Measurements from ENCODE around the gene EMCN.
A peak's percentile ranks its signal among the peaks of the same experiment; 100 is the strongest.
"Not testable (repeated sequence)": the region's sequence is repeated elsewhere in the genome, so short reads cannot be mapped to it uniquely, and the experiment has no call there.

The EMCN gene

GRCh38 chr4:100386270-100386669, 131.6 kb downstream of the EMCN start:
- H3K27ac ChIP-seq: no peak overlapping the region
- POLR2A ChIA-PET (ENCODE audit: low non-redundant PET): no interaction called here
- no peak for DNase-seq (ENCODE audit: low spot score)
- no peak for TF ChIP-seq CTCF (conservative IDR thresholded peaks at IDR 0.05; ENCODE audit: low read depth)
- CTCF ChIA-PET: no interaction called here

- POLR2A ChIA-PET (ENCODE audit: low non-redundant PET); DNase-seq (ENCODE audit: low spot score); H3K27ac ChIP-seq: not testable (repeated sequence)
- CTCF ChIA-PET: interaction anchor here (0.6 kb wide), 1 partner anchor 18 kb away, joined by 3 read pairs; no protein-coding TSS in a partner anchor
Observed at GRCh38 chr4:100380401-100380800, 137.4 kb downstream of the EMCN start.

GRCh38 chr4:100379583-100380105, 138.2 kb downstream of the EMCN start:
- no peak overlapping the region for H3K27ac ChIP-seq
- TF ChIP-seq CTCF (conservative IDR thresholded peaks at IDR 0.05; ENCODE audit: low read depth): no peak
- DNase-seq (ENCODE audit: low spot score): peak; percentile 11
- POLR2A ChIA-PET (ENCODE audit: low non-redundant PET): no interaction called here
- CTCF ChIA-PET: no interaction called here

- ChIA-PET CTCF (interaction anchor here (0.5 kb wide), 1 partner anchor 10 kb away, joined by 3 read pairs; no protein-coding TSS in a partner anchor), POLR2A (ENCODE audit: low non-redundant PET) (no interaction called here)
- peak; percentile 10; the same call in 1 of the 2 replicates for TF ChIP-seq CTCF (conservative IDR thresholded peaks at IDR 0.05; ENCODE audit: low read depth)
- DNase-seq (ENCODE audit: low spot score): peak; percentile 4
- H3K27ac ChIP-seq: no peak overlapping the region
Observed at GRCh38 chr4:100372432-100372831, 145.4 kb downstream of the EMCN start.

GRCh38 chr4:100369871-100370270, 148.0 kb downstream of the EMCN start:
- ChIA-PET POLR2A (ENCODE audit: low non-redundant PET) (no interaction called here), CTCF (no interaction called here)
- DNase-seq (ENCODE audit: low spot score): no peak

GRCh38 chr4:100367451-100367850, 150.4 kb downstream of the EMCN start:
- H3K27ac ChIP-seq: no peak overlapping the region
- ChIA-PET CTCF (no interaction called here), POLR2A (ENCODE audit: low non-redundant PET) (no interaction called here)
- no peak for TF ChIP-seq CTCF (conservative IDR thresholded peaks at IDR 0.05; ENCODE audit: low read depth)
- DNase-seq (ENCODE audit: low spot score): no peak

More at GRCh38 chr4:100369871-100370270, 148.0 kb downstream of the EMCN start:
- TF ChIP-seq CTCF (conservative IDR thresholded peaks at IDR 0.05; ENCODE audit: low read depth): no peak
- H3K27ac ChIP-seq: no peak overlapping the region

GRCh38 chr4:100366213-100366612, 151.6 kb downstream of the EMCN start:
- POLR2A ChIA-PET (ENCODE audit: low non-redundant PET): no interaction called here
- no peak for DNase-seq (ENCODE audit: low spot score)

More at GRCh38 chr4:100366213-100366612, 151.6 kb downstream of the EMCN start:
- no peak overlapping the region for H3K27ac ChIP-seq
- CTCF ChIA-PET: no interaction called here
- TF ChIP-seq CTCF (conservative IDR thresholded peaks at IDR 0.05; ENCODE audit: low read depth): no peak
